B cell (primary cell): ENCODE data around the gene USP37. TPM values are rescaled to one million over a fixed set of nuclear protein-coding genes. Genes with fewer than 3 reads are reported as not detected.

Experiments used
- ATAC-seq: fragments of 200-7000 bp; cut with Tn5 transposase; one replicate; pipeline ENCODE4 v1.10.0; 2021; ENCODE audit warnings: low read depth, mild to moderate bottlenecking, moderate number of reproducible peaks, moderate library complexity
- CTCF ChIA-PET: fragments of 350-600 bp; sonication (Branson Sonifier 250); formaldehyde crosslinking; loops from one replicate; lab custom pipeline; 2021; ENCODE audit warnings: antibody characterized with exemption, inconsistent platforms; lab: Charles Lee
- POLR2A ChIA-PET: fragments of 350-600 bp; sonication (Branson Sonifier 250); formaldehyde crosslinking; loops from one replicate; lab custom pipeline; 2021; ENCODE audit warnings: antibody characterized with exemption; lab: Charles Lee
- DNase-seq: peaks from one replicate; pipeline ENCODE4 v3.0.0; 2013
- H2AFZ ChIP-seq: 2 replicates; pipeline ENCODE4 v1.6.1; 2012; ENCODE audit warnings: mild to moderate bottlenecking, low read depth, low read length; ENCODE audit not compliant: insufficient read depth, poor library complexity, severe bottlenecking
- H3K27ac ChIP-seq, 2 donors: 1 replicate in 1 of 2; 2 replicates in 1 of 2; pipeline ENCODE4 v1.5.1; 2012 to 2013; ENCODE audit warnings: low read length in 2 of 2, mild to moderate bottlenecking in 2 of 2, moderate library complexity in 1 of 2
- H3K27me3 ChIP-seq, 4 experiments: fragments of 200-600 bp in 1 of 4; sonication (generic) in 1 of 4; replicated peaks in 1 of 4; 1 replicate in 2 of 4; 2 replicates in 2 of 4; pipeline versions ENCODE4 v1.6.1 to v1.7.0; 2013 to 2016; ENCODE audit warnings: low read length in 3 of 4, mild to moderate bottlenecking in 2 of 4, mixed read lengths in 1 of 4, moderate library complexity in 1 of 4; ENCODE audit not compliant: insufficient read depth in 4 of 4, control insufficient read depth in 3 of 4; ENCODE audit errors: control extremely low read depth in 1 of 4
- H3K36me3 ChIP-seq, 2 experiments: replicated peaks in 1 of 2; 1 replicate in 1 of 2; 2 replicates in 1 of 2; pipeline versions ENCODE4 v1.6.1 to v1.7.1; 2013; ENCODE audit warnings: low read length in 1 of 2; ENCODE audit not compliant: insufficient read depth in 2 of 2, control insufficient read depth in 1 of 2; ENCODE audit errors: control extremely low read depth in 1 of 2, extremely low read depth in 1 of 2
- H3K4me1 ChIP-seq, 2 donors: fragments of 200-600 bp in 1 of 2; sonication (generic) in 1 of 2; 1 replicate in 1 of 2; 2 replicates in 1 of 2; pipeline versions ENCODE4 v1.5.1 to v1.6.1; 2013 to 2017; ENCODE audit warnings: low read length in 2 of 2; ENCODE audit not compliant: control insufficient read depth in 2 of 2, insufficient read depth in 2 of 2
- H3K4me2 ChIP-seq: replicated peaks from 2 replicates; pipeline ENCODE3; 2012; ENCODE audit warnings: mild to moderate bottlenecking, low read depth, low read length; ENCODE audit not compliant: poor library complexity, severe bottlenecking
- H3K4me3 ChIP-seq, 5 experiments: fragments of 200-600 bp in 1 of 5; sonication (generic) in 1 of 5; 1 replicate in 3 of 5; 2 replicates in 2 of 5; pipeline versions ENCODE4 v1.5.1 to v1.7.0; 2011 to 2016; ENCODE audit warnings: low read length in 4 of 5, mild to moderate bottlenecking in 4 of 5, low read depth in 2 of 5, control low read depth in 1 of 5, moderate library complexity in 1 of 5; ENCODE audit not compliant: insufficient read depth in 1 of 5; ENCODE audit errors: control extremely low read depth in 1 of 5, extremely low read depth in 1 of 5
- H3K79me2 ChIP-seq: fragments of 200-600 bp; sonication (generic); one replicate; pipeline ENCODE4 v1.6.0; 2016; ENCODE audit warnings: low read length; ENCODE audit not compliant: control insufficient read depth, insufficient read depth
- H3K9ac ChIP-seq: fragments of 200-600 bp; sonication (generic); 2 replicates; pipeline ENCODE4 v1.6.1; 2017; ENCODE audit warnings: mild to moderate bottlenecking, low read length, moderate library complexity
- H3K9me3 ChIP-seq, 3 donors: one replicate each; pipeline versions ENCODE4 v1.6.1 to v1.7.1; 2013; ENCODE audit warnings: low read length in 2 of 3; ENCODE audit not compliant: control insufficient read depth in 2 of 3, insufficient read depth in 1 of 3; ENCODE audit errors: control extremely low read depth in 1 of 3
- H4K20me1 ChIP-seq: 2 replicates; pipeline ENCODE4 v1.6.0; 2012; ENCODE audit warnings: mild to moderate bottlenecking, low read length; ENCODE audit not compliant: insufficient read depth, control insufficient read depth, poor library complexity, severe bottlenecking
- H3K27ac Mint-ChIP-seq: one replicate; pipeline ENCODE4 v1.8.0; 2021; ENCODE audit warnings: mixed read lengths
- H3K27me3 Mint-ChIP-seq: one replicate; pipeline ENCODE4 v1.8.0; 2021; ENCODE audit warnings: mixed read lengths
- H3K4me1 Mint-ChIP-seq: one replicate; pipeline ENCODE4 v1.8.0; 2021; ENCODE audit warnings: mixed read lengths
- H3K4me3 Mint-ChIP-seq: one replicate; pipeline ENCODE4 v1.8.0; 2021; ENCODE audit warnings: mixed read lengths
- H3K9me3 Mint-ChIP-seq: one replicate; pipeline ENCODE4 v1.8.0; 2022; ENCODE audit warnings: mixed read lengths; ENCODE audit not compliant: insufficient read depth
- EZH2 ChIP-seq: IDR thresholded peaks from 2 replicates; pipeline ENCODE4 v1.6.1; 2012; ENCODE audit warnings: borderline replicate concordance, low read depth, mild to moderate bottlenecking, moderate library complexity, low read length; ENCODE audit not compliant: insufficient read depth, poor library complexity, severe bottlenecking
- WGBS: methylation state at CpG from one replicate; pipeline ENCODE4 v1.1.5; 2013; ENCODE audit warnings: missing lambda C conversion rate; ENCODE audit not compliant: insufficient coverage; 5-methylcytosine and 5-hydroxymethylcytosine counted together
- intact Hi-C: fragments of 100-400 bp; cut with micrococcal nuclease; formaldehyde crosslinking; loops from one replicate; pipeline ENCODE4 v1.10.0; 2022
- polyA plus RNA-seq: library from polyadenylated mRNA; depleted of rRNA; stranded (reverse); fragments of >200 nt; gene quantifications from 2 replicates; pipeline ENCODE4 v1.2.3, GENCODE V29; 2012
- total RNA-seq, 2 donors: library from RNA; stranded (reverse); fragments of 120-200 nt in 1 of 2; gene quantifications; 1 replicate in 1 of 2; 2 replicates in 1 of 2; pipeline versions ENCODE4 v1.2.3 to v1.2.4, GENCODE V29; 2013 to 2022
- TF ChIP-seq, protein P1 (sequence below): fragments of 200-600 bp; IDR thresholded peaks from one replicate; pipeline ENCODE4 v1.8.0; 2022; ENCODE audit warnings: antibody characterized with exemption, mild to moderate bottlenecking

USP37 gene
- total and polyA plus RNA-seq, 2 donors (not counting 1 experiment from before 2014, with no cell fraction given) = 3.1 to 29.0 TPM

DNA sequence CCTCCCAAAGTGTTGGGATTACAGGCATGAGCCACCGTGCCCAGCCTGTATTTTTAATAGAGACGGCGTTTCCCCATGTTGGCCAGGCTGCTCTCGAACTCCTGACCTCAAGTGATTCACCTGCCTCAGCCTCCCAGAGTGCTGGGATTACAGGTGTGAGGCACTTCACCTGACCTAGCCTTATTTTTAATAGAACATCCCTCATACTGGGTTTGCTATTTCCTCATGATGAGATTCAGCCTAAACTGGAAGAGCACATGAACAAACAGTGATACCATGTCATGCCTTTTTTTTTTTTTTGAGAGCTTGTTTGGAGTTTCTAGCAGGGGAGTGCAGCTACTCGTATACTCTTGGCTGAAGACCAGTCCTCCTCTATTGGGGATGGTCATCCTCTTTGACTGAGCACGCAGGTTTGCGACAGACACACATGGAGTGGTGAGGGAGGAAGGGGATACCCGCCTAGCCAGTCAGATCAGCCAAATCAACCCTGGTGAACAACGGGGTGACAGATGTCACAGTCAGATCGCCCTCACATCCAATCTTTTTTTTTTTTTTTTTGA is 67.6 kb downstream of the USP37 start:
- Mint-ChIP-seq H3K4me1 (peaks cover 2% of the 10 kb centered on the region), H3K27me3 (no peaks in the 10 kb centered on the region), H3K27ac (no peak overlapping the region), H3K4me3 (no peak overlapping the region), H3K9me3 (no peaks in the 10 kb centered on the region)
- Histone ChIP-seq H4K20me1 (no peaks in the 10 kb centered on the region), H3K4me2 (no peak overlapping the region), H3K9ac (no peak overlapping the region), H3K79me2 (no peaks in the 10 kb centered on the region), H3K4me1 (no peaks in the 10 kb centered on the region), H3K9me3 (no peaks in the 10 kb centered on the region), H3K36me3 (peaks cover 4 to 18% of the 10 kb centered on the region in 2 experiments), H2AFZ (no peak overlapping the region), H3K27me3 (no peaks in the 10 kb centered on the region), H3K4me3 (no peak overlapping the region), H3K27ac (no peak overlapping the region)
- intact Hi-C loops = no loop called here
- CTCF ChIA-PET = no interaction called here
- DNase-seq (no peak), ATAC-seq (no peak)
- POLR2A ChIA-PET = no interaction called here
- WGBS = 93% methylated on average over 3 of the region's 10 CpGs
- TF ChIP-seq, protein P1, sequence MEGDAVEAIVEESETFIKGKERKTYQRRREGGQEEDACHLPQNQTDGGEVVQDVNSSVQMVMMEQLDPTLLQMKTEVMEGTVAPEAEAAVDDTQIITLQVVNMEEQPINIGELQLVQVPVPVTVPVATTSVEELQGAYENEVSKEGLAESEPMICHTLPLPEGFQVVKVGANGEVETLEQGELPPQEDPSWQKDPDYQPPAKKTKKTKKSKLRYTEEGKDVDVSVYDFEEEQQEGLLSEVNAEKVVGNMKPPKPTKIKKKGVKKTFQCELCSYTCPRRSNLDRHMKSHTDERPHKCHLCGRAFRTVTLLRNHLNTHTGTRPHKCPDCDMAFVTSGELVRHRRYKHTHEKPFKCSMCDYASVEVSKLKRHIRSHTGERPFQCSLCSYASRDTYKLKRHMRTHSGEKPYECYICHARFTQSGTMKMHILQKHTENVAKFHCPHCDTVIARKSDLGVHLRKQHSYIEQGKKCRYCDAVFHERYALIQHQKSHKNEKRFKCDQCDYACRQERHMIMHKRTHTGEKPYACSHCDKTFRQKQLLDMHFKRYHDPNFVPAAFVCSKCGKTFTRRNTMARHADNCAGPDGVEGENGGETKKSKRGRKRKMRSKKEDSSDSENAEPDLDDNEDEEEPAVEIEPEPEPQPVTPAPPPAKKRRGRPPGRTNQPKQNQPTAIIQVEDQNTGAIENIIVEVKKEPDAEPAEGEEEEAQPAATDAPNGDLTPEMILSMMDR = no peak
- no peak for TF ChIP-seq EZH2

GRCh38 chr2:218485986-218486667 is 82.0 kb downstream of the USP37 start:
- WGBS = 94% methylated on average over 2 of the region's 7 CpGs
- H3K4me2 ChIP-seq = no peak overlapping the region
- no peak overlapping the region for H3K27ac ChIP-seq
- POLR2A ChIA-PET = no interaction called here
- no peak overlapping the region for H2AFZ ChIP-seq
- no peak overlapping the region for H3K27ac Mint-ChIP-seq
- H3K4me3 ChIP-seq = no peak overlapping the region
- no peak for ATAC-seq
- CTCF ChIA-PET = no interaction called here
- intact Hi-C loops = no loop called here
- no peaks in the 10 kb centered on the region for H3K79me2 ChIP-seq
- TF ChIP-seq EZH2 = no peak
- TF ChIP-seq, protein P1 = no peak
- peaks cover 18% of the 10 kb centered on the region for H3K4me1 Mint-ChIP-seq
- no peak overlapping the region for H3K9ac ChIP-seq
- H3K36me3 ChIP-seq = peaks cover 7 to 31% of the 10 kb centered on the region in 2 experiments
- H4K20me1 ChIP-seq = no peaks in the 10 kb centered on the region
- H3K9me3 ChIP-seq = no peaks in the 10 kb centered on the region
- no peaks in the 10 kb centered on the region for H3K9me3 Mint-ChIP-seq
- peaks cover 11 to 12% of the 10 kb centered on the region in 2 donors for H3K4me1 ChIP-seq
- no peaks in the 10 kb centered on the region for H3K27me3 ChIP-seq
- no peak for DNase-seq
- H3K27me3 Mint-ChIP-seq = no peaks in the 10 kb centered on the region
- H3K4me3 Mint-ChIP-seq = no peak overlapping the region
